Esophagus muscularis mucosa (tissue), 4 donors: ENCODE results near the gene L1CAM. TPM values are rescaled to one million over a fixed set of nuclear protein-coding genes. Genes with fewer than 3 reads are reported as not detected.

ENCODE experiments used
- DNase-seq: peaks from one replicate; pipeline ENCODE4 v3.0.0-alpha.2; 2017; ENCODE audit errors: extremely low spot score
- H3K27ac ChIP-seq, 4 donors: fragments of 200-600 bp; sonication (generic); replicated peaks in 1 of 4; 1 replicate in 3 of 4; 2 replicates in 1 of 4; pipeline ENCODE4 v1.5.1; 2016 to 2019; ENCODE audit warnings: mild to moderate bottlenecking in 1 of 4
- H3K27me3 ChIP-seq, 4 donors: fragments of 200-600 bp; sonication (generic); one replicate each; pipeline versions ENCODE4 v1.5.1 to v1.6.0; 2016 to 2019
- H3K36me3 ChIP-seq, 4 donors: fragments of 200-600 bp; sonication (generic); one replicate each; pipeline ENCODE4 v1.5.1; 2016 to 2019
- H3K4me1 ChIP-seq, 4 donors: fragments of 200-600 bp; sonication (generic); one replicate each; pipeline ENCODE4 v1.5.1; 2016 to 2019
- H3K4me3 ChIP-seq, 4 donors: fragments of 200-600 bp; sonication (generic); 1 replicate in 2 of 4; 2 replicates in 2 of 4; pipeline ENCODE4 v1.5.1; 2016 to 2019; ENCODE audit warnings: mild to moderate bottlenecking in 4 of 4, moderate library complexity in 1 of 4
- H3K9me3 ChIP-seq, 4 donors: fragments of 200-600 bp; sonication (generic); 1 replicate in 3 of 4; 2 replicates in 1 of 4; pipeline ENCODE4 v1.5.1; 2016 to 2019
- CTCF ChIP-seq, 3 experiments: fragments of 200-600 bp in 2 of 3; fragments of 450-650 bp in 1 of 3; sonication (generic) in 2 of 3; IDR thresholded peaks; one replicate each; pipeline ENCODE4 v1.5.1; 2017 to 2019; ENCODE audit warnings: antibody characterized with exemption in 3 of 3, mild to moderate bottlenecking in 2 of 3, moderate library complexity in 1 of 3
- EP300 ChIP-seq: sonication (generic); formaldehyde crosslinking; IDR thresholded peaks from one replicate; pipeline ENCODE4 v1.6.1; 2017; ENCODE audit warnings: antibody characterized with exemption
- POLR2A ChIP-seq: fragments of 450-650 bp; IDR thresholded peaks from one replicate; pipeline ENCODE4 v1.6.1; 2017; ENCODE audit warnings: antibody characterized with exemption, moderate library complexity, mild to moderate bottlenecking, low read depth
- POLR2AphosphoS5 ChIP-seq, 2 donors: sonication (generic); formaldehyde crosslinking; IDR thresholded peaks; one replicate each; pipeline ENCODE4 v1.6.1; 2017; ENCODE audit warnings: antibody characterized with exemption in 2 of 2
- WGBS: methylation state at CpG from one replicate; pipeline ENCODE4 v1.1.5; 2018; 5-methylcytosine and 5-hydroxymethylcytosine counted together
- intact Hi-C: fragments of 100-400 bp; cut with DNase I; formaldehyde crosslinking; loops from one replicate; pipeline ENCODE4 v1.15.1; 2023
- total RNA-seq, 4 donors: library from RNA; depleted of rRNA; stranded (reverse); fragments of >200 nt; gene quantifications; one replicate each; pipeline versions ENCODE4 v1.1.0 to v1.2.1, GENCODE V29; 2016

The L1CAM gene
- total RNA-seq, 4 donors from 2014 or later = 22.4 to 47.9 (median 30.0) TPM

GRCh38 chrX:153864101-153864500 lies 21.9 kb downstream of the L1CAM start:
- H3K36me3 ChIP-seq = peaks cover 0 to 8% (median 0%) of the 10 kb centered on the region in 4 donors
- 94% methylated on average over 3 of the region's 10 CpGs for WGBS
- no peaks in the 10 kb centered on the region for H3K4me1 ChIP-seq
- no peaks in the 10 kb centered on the region for H3K27me3 ChIP-seq
- intact Hi-C loops = no loop called here
- no peak overlapping the region for H3K27ac ChIP-seq
- no peak for DNase-seq
- no peaks in the 10 kb centered on the region for H3K9me3 ChIP-seq
- no peak overlapping the region for H3K4me3 ChIP-seq
- no peak for TF ChIP-seq EP300

- 78% methylated on average over 26 of the region's 28 CpGs for WGBS
- H3K27me3 ChIP-seq = peaks cover 0 to 4% (median 0%) of the 10 kb centered on the region in 4 donors
Observed at GRCh38 chrX:153863251-153863991, 22.6 kb downstream of the L1CAM start.

GRCh38 chrX:153862369-153863250 lies 23.4 kb downstream of the L1CAM start:
- WGBS = 76% methylated on average over 16 of the region's 22 CpGs
- TF ChIP-seq CTCF (IDR thresholded peaks at IDR 0.05) (no peak), EP300 (no peak), POLR2A (no peak), POLR2AphosphoS5 (IDR thresholded peaks at IDR 0.05) (no peak)
- Histone ChIP-seq H3K36me3 (peaks cover 0 to 8% (median 0%) of the 10 kb centered on the region in 4 donors), H3K4me1 (no peaks in the 10 kb centered on the region), H3K27ac (no peak overlapping the region), H3K27me3 (peaks cover 0 to 5% (median 0%) of the 10 kb centered on the region in 4 donors), H3K9me3 (no peaks in the 10 kb centered on the region), H3K4me3 (no peak overlapping the region)
- intact Hi-C loops = no loop called here
- DNase-seq = no peak

More at GRCh38 chrX:153863251-153863991, 22.6 kb downstream of the L1CAM start:
- Histone ChIP-seq H3K27ac (no peak overlapping the region), H3K36me3 (peaks cover 0 to 8% (median 0%) of the 10 kb centered on the region in 4 donors), H3K4me1 (no peaks in the 10 kb centered on the region), H3K9me3 (no peaks in the 10 kb centered on the region), H3K4me3 (no peak overlapping the region)
- intact Hi-C loops = no loop called here
- no peak for TF ChIP-seq POLR2A
- no peak for TF ChIP-seq CTCF (IDR thresholded peaks at IDR 0.05)
- TF ChIP-seq POLR2AphosphoS5 (IDR thresholded peaks at IDR 0.05) = no peak
- TF ChIP-seq EP300 = no peak
- DNase-seq = no peak

GRCh38 chrX:153861733-153862310 lies 24.2 kb downstream of the L1CAM start:
- DNase-seq = no peak
- Histone ChIP-seq H3K36me3 (peaks cover 0 to 8% (median 0%) of the 10 kb centered on the region in 4 donors), H3K27me3 (peaks cover 0 to 5% (median under 1%) of the 10 kb centered on the region in 4 donors), H3K9me3 (no peaks in the 10 kb centered on the region), H3K4me1 (no peaks in the 10 kb centered on the region), H3K27ac (no peak overlapping the region), H3K4me3 (no peak overlapping the region)
- TF ChIP-seq EP300 (no peak), POLR2AphosphoS5 (IDR thresholded peaks at IDR 0.05) (no peak), CTCF (IDR thresholded peaks at IDR 0.05) (no peak), POLR2A (no peak)
- 77% methylated on average over 18 of the region's 21 CpGs for WGBS
- intact Hi-C loops = no loop called here

GRCh38 chrX:153861151-153861550 lies 24.8 kb downstream of the L1CAM start:
- no peaks in the 10 kb centered on the region for H3K9me3 ChIP-seq
- no peaks in the 10 kb centered on the region for H3K4me1 ChIP-seq
- TF ChIP-seq CTCF (IDR thresholded peaks at IDR 0.05) (no peak), EP300 (no peak), POLR2AphosphoS5 (IDR thresholded peaks at IDR 0.05) (no peak), POLR2A (no peak)
- H3K27ac ChIP-seq = no peak overlapping the region
- H3K4me3 ChIP-seq = no peak overlapping the region
- 82% methylated on average over 10 of the region's 10 CpGs for WGBS
- intact Hi-C loops = no loop called here
- peaks cover 0 to 10% (median 3%) of the 10 kb centered on the region in 4 donors for H3K27me3 ChIP-seq
- H3K36me3 ChIP-seq = peaks cover 0 to 8% (median 0%) of the 10 kb centered on the region in 4 donors
- DNase-seq = no peak
